Endodermal cell (in vitro differentiated cells): ENCODE results near the gene CRHR1. TPM values are rescaled to one million over a fixed set of nuclear protein-coding genes. Genes with fewer than 3 reads are reported as not detected.

Experiments
- DNase-seq: peaks from one replicate; pipeline ENCODE4 v3.0.0-alpha.2; 2017
- H3K27ac ChIP-seq: 2 replicates; pipeline ENCODE4 v1.5.1; 2013; ENCODE audit warnings: mild to moderate bottlenecking, low read depth, low read length, moderate library complexity
- H3K27me3 ChIP-seq: 2 replicates; pipeline ENCODE4 v1.6.1; 2013; ENCODE audit warnings: mild to moderate bottlenecking, low read length, moderate library complexity; ENCODE audit not compliant: insufficient read depth, control insufficient read depth, poor library complexity, severe bottlenecking
- H3K36me3 ChIP-seq: 2 replicates; pipeline ENCODE4 v1.7.0; 2013; ENCODE audit warnings: mild to moderate bottlenecking, low read length, moderate library complexity; ENCODE audit not compliant: control insufficient read depth, insufficient read depth
- H3K4me1 ChIP-seq: one replicate; pipeline ENCODE4 v1.7.0; 2013; ENCODE audit warnings: low read length; ENCODE audit not compliant: control insufficient read depth, insufficient read depth
- H3K4me3 ChIP-seq: 2 replicates; pipeline ENCODE4 v1.5.1; 2013; ENCODE audit warnings: mild to moderate bottlenecking, low read length, moderate library complexity
- H3K9ac ChIP-seq: 2 replicates; pipeline ENCODE4 v1.6.1; 2013; ENCODE audit warnings: mild to moderate bottlenecking, low read length, moderate library complexity; ENCODE audit not compliant: poor library complexity, severe bottlenecking; ENCODE audit errors: extremely low read depth
- H3K9me3 ChIP-seq: 2 replicates; pipeline ENCODE4 v1.6.1; 2013; ENCODE audit warnings: mild to moderate bottlenecking, low read length, moderate library complexity; ENCODE audit not compliant: control insufficient read depth
- H3K27ac Mint-ChIP-seq: 2 replicates; pipeline ENCODE4 v1.8.0; 2020; ENCODE audit warnings: mixed read lengths
- H3K27me3 Mint-ChIP-seq: 2 replicates; pipeline ENCODE4 v1.8.0; 2021; ENCODE audit warnings: mild to moderate bottlenecking, mixed read lengths; ENCODE audit not compliant: insufficient read depth
- H3K36me3 Mint-ChIP-seq: 2 replicates; pipeline ENCODE4 v1.8.0; 2020; ENCODE audit warnings: low read depth, mixed read lengths
- H3K4me1 Mint-ChIP-seq: 2 replicates; pipeline ENCODE4 v1.8.0; 2020; ENCODE audit warnings: mixed read lengths
- H3K4me3 Mint-ChIP-seq: 2 replicates; pipeline ENCODE4 v1.8.0; 2020; ENCODE audit warnings: mild to moderate bottlenecking, moderate library complexity, mixed read lengths
- H3K9me3 Mint-ChIP-seq: 2 replicates; pipeline ENCODE4 v1.8.0; 2020; ENCODE audit warnings: mild to moderate bottlenecking, mixed read lengths
- CTCF ChIP-seq: fragments of 200-600 bp; sonication (generic); conservative IDR thresholded peaks from 2 replicates; pipeline ENCODE4 v1.5.0; 2021; ENCODE audit warnings: antibody characterized with exemption, mild to moderate bottlenecking
- WGBS, 2 experiments: methylation state at CpG; one replicate each; pipeline versions ENCODE4 v1.1.5 to v1.1.7; 2013; ENCODE audit warnings: missing lambda C conversion rate in 2 of 2, mixed read lengths in 1 of 2; ENCODE audit not compliant: insufficient coverage in 1 of 2, insufficient read length in 1 of 2; 5-methylcytosine and 5-hydroxymethylcytosine counted together
- total RNA-seq, 2 donors: library from RNA; stranded (reverse); fragmentation: NEBNext Ultra II Directional in 1 of 2; extraction: Animal tissue kit (Norgen Biotek cat#: 25700) in 1 of 2; gene quantifications; 2 replicates in 1 of 2; 3 replicates in 1 of 2; pipeline ENCODE4 v1.2.1, GENCODE V29; 2021

CRHR1 gene
- total RNA-seq, 2 donors from 2014 or later: 0.81 to 1.8 TPM

- Histone ChIP-seq H3K27me3 (peaks cover 53% of the 10 kb centered on the region), H3K9me3 (no peaks in the 10 kb centered on the region), H3K4me1 (peaks cover 7% of the 10 kb centered on the region), H3K4me3 (no peak overlapping the region), H3K36me3 (no peaks in the 10 kb centered on the region), H3K9ac (no peak overlapping the region), H3K27ac (no peak overlapping the region)
- WGBS, 2 experiments: 89 to 96% methylated on average over 13 to 15 of the region's 15 CpGs
- Mint-ChIP-seq H3K27me3 (peaks cover 70% of the 10 kb centered on the region), H3K27ac (no peak overlapping the region), H3K4me1 (peaks cover 12% of the 10 kb centered on the region), H3K36me3 (no peaks in the 10 kb centered on the region), H3K4me3 (no peak overlapping the region), H3K9me3 (no peaks in the 10 kb centered on the region)
- TF ChIP-seq CTCF: no peak
- no peak for DNase-seq
Observed at GRCh38 chr17:45750779-45751440, 33.2 kb upstream of the CRHR1 start.

- H3K4me1 Mint-ChIP-seq: peaks cover 8% of the 10 kb centered on the region
- Histone ChIP-seq H3K27me3 (peaks cover 50% of the 10 kb centered on the region), H3K27ac (no peak overlapping the region), H3K4me3 (no peak overlapping the region), H3K9ac (no peak overlapping the region), H3K36me3 (no peaks in the 10 kb centered on the region), H3K9me3 (no peaks in the 10 kb centered on the region), H3K4me1 (peaks cover 4% of the 10 kb centered on the region)
- TF ChIP-seq CTCF: no peak
- H3K27me3 Mint-ChIP-seq: peaks cover 66% of the 10 kb centered on the region
- WGBS, 2 experiments: 88 to 90% methylated on average over 3 to 10 of the region's 10 CpGs
- no peak for DNase-seq
- H3K4me3 Mint-ChIP-seq: no peak overlapping the region
- H3K9me3 Mint-ChIP-seq: no peaks in the 10 kb centered on the region
- H3K27ac Mint-ChIP-seq: no peak overlapping the region
- no peaks in the 10 kb centered on the region for H3K36me3 Mint-ChIP-seq
Observed at GRCh38 chr17:45751466-45751865, 32.7 kb upstream of the CRHR1 start.

GRCh38 chr17:45752246-45752645, 31.9 kb upstream of the CRHR1 start:
- no peaks in the 10 kb centered on the region for H3K9me3 Mint-ChIP-seq
- TF ChIP-seq CTCF: no peak
- H3K36me3 Mint-ChIP-seq: no peaks in the 10 kb centered on the region
- no peak for DNase-seq
- no peak overlapping the region for H3K9ac ChIP-seq
- no peak overlapping the region for H3K4me3 ChIP-seq
- H3K36me3 ChIP-seq: no peaks in the 10 kb centered on the region
- H3K27me3 Mint-ChIP-seq: peaks cover 68% of the 10 kb centered on the region
- H3K27me3 ChIP-seq: peaks cover 44% of the 10 kb centered on the region
- H3K27ac ChIP-seq: no peak overlapping the region
- no peaks in the 10 kb centered on the region for H3K9me3 ChIP-seq
- 90 to 91% methylated on average over 8 to 9 of the region's 9 CpGs for WGBS, 2 experiments
- peaks cover 4% of the 10 kb centered on the region for H3K4me1 ChIP-seq
- H3K4me3 Mint-ChIP-seq: no peak overlapping the region
- H3K4me1 Mint-ChIP-seq: peaks cover 8% of the 10 kb centered on the region
- H3K27ac Mint-ChIP-seq: no peak overlapping the region
